SKM-1 treated with dmso at 0.1 percent for 144 hours (cell line): Measurements from ENCODE around the gene ATP7A.
"Not testable (repeated sequence)": the region's sequence is repeated elsewhere in the genome, so short reads cannot be mapped to it uniquely, and the experiment has no call there.

Experiments used
- DNase-seq: peaks from one replicate; lab custom pipeline; 2025; ENCODE audit not compliant: unreplicated experiment; lab: John Stamatoyannopoulos, UW

Gene ATP7A

GRCh38 chrX:77910108-77910840 is at the start of gene ATP7A:
Gene ATP7A, plus strand, starts transcription at chrX:77910693. Its CDS starts 60,949 bp downstream, at chrX:77971642.
- peak; percentile 82 for DNase-seq

- DNase-seq, result no peak
Observed at GRCh38 chrX:77875372-77875771, 35.1 kb upstream of the ATP7A start.

- not testable (repeated sequence) for DNase-seq
Observed at GRCh38 chrX:77881418-77881817, 29.1 kb upstream of the ATP7A start.

GRCh38 chrX:77892887-77893286 is 17.6 kb upstream of the ATP7A start:
- no peak for DNase-seq

- DNase-seq, result no peak
Observed at GRCh38 chrX:77893713-77894112, 16.8 kb upstream of the ATP7A start.

- peak; percentile 83 for DNase-seq
Observed at GRCh38 chrX:77894921-77895886, 15.3 kb upstream of the ATP7A start, which contains the start of gene MAGT1. Gene MAGT1, minus strand, starts transcription at chrX:77895435. Its CDS starts 25 bp downstream, at chrX:77895410.

- DNase-seq, result peak; percentile 92
Observed at GRCh38 chrX:77899081-77899828, 11.2 kb upstream of the ATP7A start, which contains the start of gene COX7B. Gene COX7B, plus strand, starts transcription at chrX:77899468. Its CDS starts 86 bp downstream, at chrX:77899554.

- DNase-seq, result peak; percentile 23
Observed at GRCh38 chrX:77900688-77901087, 9.8 kb upstream of the ATP7A start.

GRCh38 chrX:77901506-77901905 is 9.0 kb upstream of the ATP7A start:
- no peak for DNase-seq

- DNase-seq, result no peak
Observed at GRCh38 chrX:77917294-77917933, 6.9 kb downstream of the ATP7A start.

- peak; percentile 44 for DNase-seq
Observed at GRCh38 chrX:77918568-77918967, 8.1 kb downstream of the ATP7A start.

- DNase-seq, result not testable (repeated sequence)
Observed at GRCh38 chrX:77919370-77919769, 8.9 kb downstream of the ATP7A start.

GRCh38 chrX:77922787-77923186 is 12.3 kb downstream of the ATP7A start:
- DNase-seq, result no peak

GRCh38 chrX:77924320-77924859 is 13.9 kb downstream of the ATP7A start:
- no peak for DNase-seq

GRCh38 chrX:77925764-77926163 is 15.3 kb downstream of the ATP7A start:
- DNase-seq, result no peak

- DNase-seq, result no peak
Observed at GRCh38 chrX:77930581-77930980, 20.1 kb downstream of the ATP7A start.

- no peak for DNase-seq
Observed at GRCh38 chrX:77935886-77936285, 25.4 kb downstream of the ATP7A start.

GRCh38 chrX:77936299-77936698 is 25.8 kb downstream of the ATP7A start:
- no peak for DNase-seq

GRCh38 chrX:77937291-77937690 is 26.8 kb downstream of the ATP7A start:
- no peak for DNase-seq

- DNase-seq, result no peak
Observed at GRCh38 chrX:77938083-77938680, 27.7 kb downstream of the ATP7A start.
